GM12873 (cell line): ENCODE data around the gene ADAMTS16.

Experiments
- CTCF ChIP-seq: IDR thresholded peaks from 2 replicates; pipeline ENCODE4 v1.5.1; 2012; ENCODE audit warnings: low read depth, mild to moderate bottlenecking, moderate library complexity, low read length, control low read depth; ENCODE audit not compliant: insufficient read depth; ENCODE audit errors: missing control alignments

The ADAMTS16 gene

GRCh38 chr5:5315068-5315980 is 175.2 kb downstream of the ADAMTS16 start:
- no peak for TF ChIP-seq CTCF

DNA sequence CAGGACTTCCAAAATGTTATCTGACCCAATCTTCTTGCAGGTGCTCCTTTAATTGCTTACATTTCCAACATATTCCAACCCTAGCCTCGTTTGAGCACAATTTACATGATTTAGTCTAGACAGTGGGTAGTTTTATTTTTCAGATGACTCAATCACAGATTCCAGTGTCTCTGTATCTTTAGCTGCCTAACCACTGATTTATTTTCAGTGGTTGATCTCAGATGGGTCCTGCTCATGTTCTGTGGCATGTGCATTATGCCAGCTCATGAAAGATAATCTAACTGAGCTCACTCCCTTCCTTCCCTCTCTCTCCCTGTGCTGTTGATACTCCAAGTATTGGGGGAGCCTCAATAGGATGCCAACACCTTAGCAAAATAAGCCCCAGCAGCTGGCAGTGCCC is 176.2 kb downstream of the ADAMTS16 start:
- no peak for TF ChIP-seq CTCF

DNA sequence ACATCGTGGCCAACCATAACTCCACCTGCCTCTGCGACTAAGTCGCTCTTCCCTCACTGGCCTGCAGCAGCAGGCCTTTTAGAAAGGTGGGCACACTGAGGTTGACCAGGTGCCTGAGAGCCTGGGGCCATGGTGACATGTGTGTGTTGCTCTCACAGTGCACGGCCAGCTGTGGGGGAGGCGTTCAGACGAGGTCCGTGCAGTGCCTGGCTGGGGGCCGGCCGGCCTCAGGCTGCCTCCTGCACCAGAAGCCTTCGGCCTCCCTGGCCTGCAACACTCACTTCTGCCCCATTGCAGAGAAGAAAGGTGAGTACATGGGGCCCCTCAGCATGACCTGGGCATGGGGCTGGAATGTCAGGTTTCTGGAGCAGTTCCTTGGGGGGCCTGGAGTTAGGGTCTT is 177.8 kb downstream of the ADAMTS16 start:
- TF ChIP-seq CTCF = no peak

DNA sequence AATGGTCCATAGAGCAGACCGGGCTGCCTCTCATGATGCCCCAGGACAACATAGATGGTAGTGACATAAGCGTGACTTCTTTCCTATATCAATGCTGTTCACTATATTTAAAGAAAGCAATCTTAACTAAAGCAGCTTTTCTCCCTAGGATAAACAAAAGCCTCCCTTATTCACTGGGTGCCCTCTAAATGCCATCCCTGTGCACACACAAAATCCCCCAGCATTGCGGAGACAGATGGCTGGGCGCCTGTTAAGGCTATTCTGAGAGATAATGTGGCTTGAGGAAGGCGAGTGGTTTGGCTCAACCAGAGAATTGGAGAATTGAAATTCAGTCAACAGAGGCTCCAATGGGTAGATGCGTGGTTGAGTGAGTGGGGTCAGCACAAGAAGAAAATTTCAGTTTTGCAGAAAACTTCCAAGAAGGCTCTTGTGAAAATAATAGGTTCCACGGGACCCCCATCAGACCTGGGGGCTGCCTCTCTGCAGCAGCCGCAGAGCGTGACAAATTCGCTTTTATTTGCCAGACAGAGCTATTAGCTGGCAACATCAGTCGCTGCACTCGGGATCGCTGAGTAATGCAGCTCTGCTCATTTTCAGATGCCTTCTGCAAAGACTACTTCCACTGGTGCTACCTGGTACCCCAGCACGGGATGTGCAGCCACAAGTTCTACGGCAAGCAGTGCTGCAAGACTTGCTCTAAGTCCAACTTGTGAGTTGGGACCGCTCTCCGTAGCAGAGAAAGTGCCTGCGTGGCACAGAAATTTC is 178.5 kb downstream of the ADAMTS16 start:
- TF ChIP-seq CTCF = no peak

- TF ChIP-seq CTCF = no peak
Observed at GRCh38 chr5:5320062-5320805, 180.1 kb downstream of the ADAMTS16 start.

DNA sequence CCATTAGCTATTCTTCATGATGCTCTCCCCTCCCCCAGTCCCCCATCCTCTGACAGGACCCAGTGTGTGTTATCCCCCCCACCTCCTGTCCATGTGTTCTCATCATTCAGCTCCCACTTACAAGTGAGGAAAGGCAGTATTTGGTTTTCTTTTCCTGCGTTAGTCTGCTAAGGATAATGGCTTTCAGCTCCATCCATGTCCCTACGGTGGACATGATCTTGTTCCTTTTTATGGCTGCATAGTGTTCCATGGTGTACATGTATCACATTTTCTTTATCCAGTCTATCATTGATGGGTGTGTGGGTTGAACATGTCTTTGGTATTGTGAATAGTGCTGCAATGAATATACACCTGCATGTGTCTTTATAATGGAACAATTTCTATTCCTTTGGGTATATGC is 181.0 kb downstream of the ADAMTS16 start:
- TF ChIP-seq CTCF = no peak

DNA sequence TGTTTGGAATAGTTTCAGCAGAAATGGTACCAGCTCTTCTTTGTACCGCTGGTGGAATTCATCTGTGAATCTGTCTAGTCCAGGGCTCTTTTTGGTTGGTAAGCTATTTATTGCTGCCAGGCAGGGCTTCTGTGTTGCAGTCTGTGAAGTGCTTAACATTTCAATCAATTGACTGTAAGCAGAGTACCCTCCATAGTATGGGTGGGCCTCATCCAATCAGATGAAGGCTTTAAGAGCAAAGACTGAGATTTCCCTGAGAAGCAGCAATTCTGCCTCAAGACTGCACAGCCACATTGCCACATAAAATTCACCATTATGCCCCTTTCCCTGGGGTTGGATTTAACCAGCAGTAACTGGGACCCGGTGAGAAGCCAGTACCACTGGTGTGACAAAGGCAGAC is 183.4 kb downstream of the ADAMTS16 start:
- TF ChIP-seq CTCF = no peak
